Kasumi-1 (cell line): Measurements from ENCODE around the gene LEKR1.

Experiments
- DNase-seq, 2 experiments: peaks; one replicate each; lab custom pipeline; 2025; lab: John Stamatoyannopoulos, UW

Gene LEKR1

GRCh38 chr3:156978481-156978961, 152.4 kb downstream of the LEKR1 start:
- no peak for DNase-seq

- no peak for DNase-seq
These were observed 154.9 kb downstream of the LEKR1 start for GRCh38 chr3:156981005-156981404.

- no peak for DNase-seq
These were observed 157.4 kb downstream of the LEKR1 start for GRCh38 chr3:156983559-156983958.

GRCh38 chr3:156985711-156986110, 159.6 kb downstream of the LEKR1 start:
- no peak for DNase-seq

GRCh38 chr3:156987946-156988345, 161.8 kb downstream of the LEKR1 start:
- DNase-seq, result no peak

- DNase-seq, result peak in 1 of 2 experiments; percentile 2
These were observed 171.2 kb downstream of the LEKR1 start for GRCh38 chr3:156997351-156997750.

GRCh38 chr3:157001221-157001957, 175.2 kb downstream of the LEKR1 start:
- DNase-seq, result no peak

- DNase-seq, result no peak
These were observed 195.5 kb downstream of the LEKR1 start for GRCh38 chr3:157021679-157022078.

GRCh38 chr3:157023226-157023625, 197.1 kb downstream of the LEKR1 start:
- no peak for DNase-seq

GRCh38 chr3:157026091-157026490, 199.9 kb downstream of the LEKR1 start:
- no peak for DNase-seq

GRCh38 chr3:157027861-157028745, 201.9 kb downstream of the LEKR1 start:
- no peak for DNase-seq

- DNase-seq, result no peak
These were observed 203.2 kb downstream of the LEKR1 start for GRCh38 chr3:157029365-157029790.

- DNase-seq, result no peak
These were observed 204.6 kb downstream of the LEKR1 start for GRCh38 chr3:157030712-157031111.

GRCh38 chr3:157033001-157033400, 206.8 kb downstream of the LEKR1 start:
- no peak for DNase-seq

- no peak for DNase-seq
These were observed 214.3 kb downstream of the LEKR1 start for GRCh38 chr3:157040456-157040855.

- DNase-seq, result no peak
These were observed 216.1 kb downstream of the LEKR1 start for GRCh38 chr3:157042226-157042625.

GRCh38 chr3:157043771-157044170, 217.6 kb downstream of the LEKR1 start:
- no peak for DNase-seq

GRCh38 chr3:157045238-157045850, 219.2 kb downstream of the LEKR1 start:
- DNase-seq, result no peak

- no peak for DNase-seq
These were observed 220.4 kb downstream of the LEKR1 start for GRCh38 chr3:157046520-157046919.

GRCh38 chr3:157051055-157051454, 224.9 kb downstream of the LEKR1 start:
- DNase-seq, result no peak

- DNase-seq, result no peak
These were observed 225.4 kb downstream of the LEKR1 start for GRCh38 chr3:157051591-157051990.

- no peak for DNase-seq
These were observed 229.9 kb downstream of the LEKR1 start for GRCh38 chr3:157056035-157056434.
